ENCODE results near the gene NCAPG2. TPM values are rescaled to one million over a fixed set of nuclear protein-coding genes. Genes with fewer than 3 reads are reported as not detected.
"Not testable (repeated sequence)": the region's sequence is repeated elsewhere in the genome, so short reads cannot be mapped to it uniquely, and the experiment has no call there.

NCAPG2 gene
- total RNA-seq, 1 experiment from 2014 or later = 99.4 TPM

- WGBS (ENCODE audit: extremely low coverage, insufficient read length, low lambda C conversion rate) = no CpG with 5 or more reads among the region's 3 CpGs
- Mint-ChIP-seq H3K27ac (no peak overlapping the region), H3K36me3 (ENCODE audit: insufficient read depth in 1 of 3, low read depth in 3 of 3) (peaks cover 39 to 72% (median 70%) of the 10 kb centered on the region in 3 experiments), H3K4me3 (no peak overlapping the region), H3K9me3 (no peaks in the 10 kb centered on the region), H3K4me1 (peaks cover 31 to 32% of the 10 kb centered on the region in 2 experiments), H3K27me3 (ENCODE audit: low read depth) (no peaks in the 10 kb centered on the region)
- no peak overlapping the region for H3K27ac ChIP-seq (ENCODE audit: insufficient read length, low read depth, low read length)
- H3K23ac ChIP-seq (ENCODE audit: insufficient read length, low read depth, low read length) = no peak overlapping the region
- peaks cover 10% of the 10 kb centered on the region for H3K23me2 ChIP-seq (ENCODE audit: insufficient read length, low read depth, low read length, poor library complexity, severe bottlenecking)
- no peak overlapping the region for H4K8ac ChIP-seq (replicated peaks; ENCODE audit: insufficient read length, low read depth, low read length)
- no peak overlapping the region for H2BK120ac ChIP-seq (ENCODE audit: low read depth, low read length, poor library complexity, severe bottlenecking)
- no peak overlapping the region for H3K4me2 ChIP-seq (ENCODE audit: insufficient read depth, insufficient read length, low read length)
- DNase-seq = no peak
- H2BK12ac ChIP-seq (ENCODE audit: insufficient read length, low read depth, low read length) = no peak overlapping the region
- H2BK5ac ChIP-seq (ENCODE audit: insufficient read length, low read length) = no peak overlapping the region
- no peak overlapping the region for H3K14ac ChIP-seq (ENCODE audit: insufficient read depth, low read length)
- H3K56ac ChIP-seq (ENCODE audit: insufficient read length, low read depth, low read length) = no peak overlapping the region
- H3K9ac ChIP-seq (ENCODE audit: extremely low read depth, insufficient read length, low read length) = no peak overlapping the region
- H2BK15ac ChIP-seq (ENCODE audit: low read depth, low read length) = no peak overlapping the region
- H3K9me3 ChIP-seq (ENCODE audit: control insufficient read depth, low read depth, low read length) = no peaks in the 10 kb centered on the region
- no peak overlapping the region for H3K4ac ChIP-seq (ENCODE audit: low read depth, low read length)
- no peak overlapping the region for H2BK20ac ChIP-seq (ENCODE audit: low read depth, low read length, poor library complexity, severe bottlenecking)
- no peak overlapping the region for H4K5ac ChIP-seq (ENCODE audit: insufficient read length, low read depth, low read length)
- no peak overlapping the region for H3K18ac ChIP-seq (ENCODE audit: insufficient read length, low read depth, low read length)
- peaks cover 20% of the 10 kb centered on the region; the same call in 1 of the 2 replicates for H3K79me2 ChIP-seq (ENCODE audit: insufficient read depth, low read length)
- no peak overlapping the region for H2AFZ ChIP-seq (ENCODE audit: low read length)
- no peak overlapping the region for H3T11ph ChIP-seq (ENCODE audit: low read length)
- H3K79me1 ChIP-seq (ENCODE audit: insufficient read depth, low read depth, low read length, poor library complexity, severe bottlenecking) = peaks cover 10% of the 10 kb centered on the region
- no peak overlapping the region for H4K91ac ChIP-seq (ENCODE audit: insufficient read length, low read depth, low read length)
- no peaks in the 10 kb centered on the region for H3K27me3 ChIP-seq (ENCODE audit: insufficient read depth, low read length)
- H4K20me1 ChIP-seq (ENCODE audit: control insufficient read depth, insufficient read depth, insufficient read length) = no peaks in the 10 kb centered on the region
- no peak overlapping the region for H2AK5ac ChIP-seq (ENCODE audit: insufficient read length, low read length)
- TF ChIP-seq CTCF (conservative IDR thresholded peaks at IDR 0.05) = no peak
- peaks cover 3% of the 10 kb centered on the region for H3K4me1 ChIP-seq (ENCODE audit: insufficient read depth, low read length)
These were observed 5.9 kb downstream of the NCAPG2 start for GRCh38 chr7:158698657-158699195.

GRCh38 chr7:158697597-158697996 is 7.0 kb downstream of the NCAPG2 start:
- H4K91ac ChIP-seq (ENCODE audit: insufficient read length, low read depth, low read length); H2BK120ac ChIP-seq (ENCODE audit: low read depth, low read length, poor library complexity, severe bottlenecking); H3K27ac Mint-ChIP-seq; H2BK20ac ChIP-seq (ENCODE audit: low read depth, low read length, poor library complexity, severe bottlenecking); H2BK5ac ChIP-seq (ENCODE audit: insufficient read length, low read length); H4K20me1 ChIP-seq (ENCODE audit: control insufficient read depth, insufficient read depth, insufficient read length); H2AK5ac ChIP-seq (ENCODE audit: insufficient read length, low read length); H3K9ac ChIP-seq (ENCODE audit: extremely low read depth, insufficient read length, low read length); H2BK15ac ChIP-seq (ENCODE audit: low read depth, low read length); H4K8ac ChIP-seq (replicated peaks; ENCODE audit: insufficient read length, low read depth, low read length); H2BK12ac ChIP-seq (ENCODE audit: insufficient read length, low read depth, low read length); DNase-seq; H3K9me3 Mint-ChIP-seq; H3K56ac ChIP-seq (ENCODE audit: insufficient read length, low read depth, low read length); H3K27me3 ChIP-seq (ENCODE audit: insufficient read depth, low read length); H3K23ac ChIP-seq (ENCODE audit: insufficient read length, low read depth, low read length); H3K4ac ChIP-seq (ENCODE audit: low read depth, low read length); H3K4me1 ChIP-seq (ENCODE audit: insufficient read depth, low read length); H3K23me2 ChIP-seq (ENCODE audit: insufficient read length, low read depth, low read length, poor library complexity, severe bottlenecking); H3K9me3 ChIP-seq (ENCODE audit: control insufficient read depth, low read depth, low read length); H3T11ph ChIP-seq (ENCODE audit: low read length); H3K18ac ChIP-seq (ENCODE audit: insufficient read length, low read depth, low read length); H3K4me2 ChIP-seq (ENCODE audit: insufficient read depth, insufficient read length, low read length); H3K4me3 Mint-ChIP-seq; H3K14ac ChIP-seq (ENCODE audit: insufficient read depth, low read length); H2AFZ ChIP-seq (ENCODE audit: low read length); H4K5ac ChIP-seq (ENCODE audit: insufficient read length, low read depth, low read length); H3K27me3 Mint-ChIP-seq (ENCODE audit: low read depth); H3K27ac ChIP-seq (ENCODE audit: insufficient read length, low read depth, low read length): not testable (repeated sequence)
- Histone ChIP-seq H3K79me1 (ENCODE audit: insufficient read depth, low read depth, low read length, poor library complexity, severe bottlenecking) (peaks cover 10% of the 10 kb centered on the region), H3K79me2 (ENCODE audit: insufficient read depth, low read length) (peaks cover 18% of the 10 kb centered on the region; the same call in 1 of the 2 replicates)
- peaks cover 41 to 83% (median 79%) of the 10 kb centered on the region in 3 experiments for H3K36me3 Mint-ChIP-seq (ENCODE audit: insufficient read depth in 1 of 3, low read depth in 3 of 3)
- WGBS (ENCODE audit: extremely low coverage, insufficient read length, low lambda C conversion rate) = no CpG with 5 or more reads among the region's 2 CpGs
- H3K4me1 Mint-ChIP-seq = peaks cover 20 to 21% of the 10 kb centered on the region in 2 experiments
